NCI-H2227 treated with DMSO at 0.1 percent for 48 hours (cell line): ENCODE data around the gene CTIF.
"Not testable (repeated sequence)": the region's sequence is repeated elsewhere in the genome, so short reads cannot be mapped to it uniquely, and the experiment has no call there.

Experiments used
- DNase-seq: peaks from one replicate; lab custom pipeline; 2025; lab: John Stamatoyannopoulos, UW

The CTIF gene

DNA sequence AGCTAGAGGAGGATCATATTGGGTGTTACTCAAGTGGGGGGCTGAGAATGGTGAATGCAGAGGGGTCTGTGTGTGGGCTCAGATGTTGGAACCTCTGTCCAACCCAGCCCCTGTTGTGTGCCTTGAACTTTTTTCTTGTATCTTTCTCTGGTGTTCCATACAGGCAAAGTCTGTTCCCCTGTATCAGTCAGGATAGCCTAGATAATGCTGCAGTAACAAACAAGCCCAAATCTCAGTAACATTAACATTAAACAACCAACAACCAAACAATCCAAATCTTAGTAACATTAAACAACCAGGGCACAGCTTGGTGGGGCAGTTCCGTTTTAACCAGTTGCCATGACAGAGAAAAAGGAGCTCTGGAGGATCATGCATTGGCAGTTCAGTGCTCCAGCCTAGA lies 103.7 kb downstream of the CTIF start:
- no peak for DNase-seq

DNA sequence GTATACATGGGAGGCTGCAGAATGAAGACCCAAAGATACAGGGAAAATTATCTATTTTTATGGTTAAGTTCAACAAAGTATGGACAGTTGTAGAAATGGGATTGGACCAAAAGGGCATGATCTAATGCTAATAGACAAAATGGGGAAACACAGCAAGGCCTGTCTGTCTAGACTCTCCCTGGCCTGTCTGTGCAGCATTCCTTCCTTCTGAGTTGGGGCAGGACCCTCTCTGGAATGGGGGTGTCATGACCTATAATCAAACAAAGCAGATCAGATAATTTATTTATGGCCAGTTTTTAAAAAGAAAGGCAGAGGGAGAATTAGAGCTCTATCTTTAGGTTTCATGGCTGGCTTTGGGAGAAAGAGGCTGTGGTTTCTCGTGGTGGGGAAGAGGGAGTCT lies 104.4 kb downstream of the CTIF start:
- no peak for DNase-seq

DNA sequence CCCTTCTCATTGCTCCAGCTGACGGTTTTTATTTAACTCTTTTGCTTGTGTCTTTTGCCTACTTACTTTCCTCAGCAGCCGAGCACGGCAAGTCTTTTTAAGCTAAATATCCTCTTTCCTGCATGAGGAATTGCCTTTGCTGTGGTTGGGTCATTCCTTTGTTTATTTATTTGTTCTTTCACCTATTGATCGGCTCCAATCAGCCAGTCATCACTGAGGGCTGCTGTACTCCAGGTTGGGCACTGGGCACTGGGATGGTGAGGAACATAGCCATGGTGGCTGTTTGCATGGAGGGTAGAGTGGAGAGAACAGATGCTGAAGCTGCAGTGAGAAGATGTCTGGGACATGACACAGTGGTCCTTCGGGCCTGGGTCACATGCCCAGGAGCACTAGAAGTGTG lies 105.2 kb downstream of the CTIF start:
- DNase-seq, result no peak

DNA sequence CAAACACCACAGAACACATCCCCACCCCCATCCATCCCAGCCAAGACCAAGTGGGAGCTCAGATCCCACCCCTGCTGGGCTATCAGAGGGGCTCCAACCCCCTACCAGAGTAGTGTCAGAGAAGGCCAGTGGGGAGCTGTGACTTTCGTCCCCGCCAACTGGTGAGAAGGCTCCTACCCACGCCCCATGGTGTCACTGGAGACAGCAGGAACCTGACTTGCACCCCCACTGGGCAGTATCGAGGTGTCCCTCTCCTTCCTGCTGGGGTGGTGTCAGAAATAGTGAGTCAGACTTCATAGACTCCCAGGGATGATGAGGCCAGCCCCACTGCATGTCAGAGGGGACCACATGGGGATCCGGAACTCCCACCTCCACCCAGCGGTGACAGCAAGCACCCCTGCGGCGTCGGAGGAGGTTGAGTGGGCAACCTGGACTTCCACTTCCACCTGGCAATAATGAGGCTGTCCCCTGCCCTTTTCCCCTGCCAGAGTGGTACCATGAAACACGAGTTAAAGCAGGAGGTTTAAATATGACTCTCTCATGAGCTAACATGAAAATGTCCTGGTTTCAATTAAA lies 106.7 kb downstream of the CTIF start:
- DNase-seq, result no peak

DNA sequence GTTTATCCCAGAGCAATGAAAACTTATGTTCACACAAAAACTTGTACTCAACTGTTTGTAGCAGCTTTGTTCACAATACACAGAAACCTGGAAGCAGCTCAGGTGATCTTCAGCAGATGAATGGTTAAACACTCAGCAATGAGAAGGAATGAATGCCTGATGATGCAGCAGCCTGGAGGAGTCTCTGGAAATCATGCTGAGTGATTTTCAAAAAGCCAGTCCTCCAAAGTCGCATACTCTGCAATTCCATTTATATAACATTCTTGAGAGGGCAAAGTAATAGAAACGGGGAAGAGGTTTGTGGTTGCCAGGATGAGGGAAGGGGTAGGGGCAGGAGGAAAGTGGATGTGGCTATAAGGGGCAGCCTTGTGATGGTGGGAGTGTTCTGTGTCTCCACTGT lies 108.1 kb downstream of the CTIF start:
- peak; percentile 29 for DNase-seq

DNA sequence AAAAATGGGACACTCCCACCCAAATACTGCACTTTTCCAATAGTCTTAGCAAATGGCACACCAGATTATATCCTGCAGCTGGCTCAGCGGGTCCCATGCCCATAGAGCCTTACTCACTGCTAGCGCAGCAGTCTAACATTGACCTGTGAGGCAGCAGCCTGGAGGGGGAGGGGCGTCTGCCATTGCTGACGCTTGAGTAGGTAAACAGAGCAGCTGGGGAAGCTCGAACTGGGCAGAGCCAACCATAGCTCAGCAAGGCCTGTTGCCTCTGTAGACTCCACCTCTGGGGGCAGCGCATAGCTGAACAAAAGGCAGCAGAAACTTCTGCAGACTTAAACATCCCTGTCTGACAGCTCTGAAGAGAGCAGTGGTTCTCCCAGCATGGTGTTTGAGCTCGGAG lies 110.4 kb downstream of the CTIF start:
- DNase-seq, result peak; percentile 22

DNA sequence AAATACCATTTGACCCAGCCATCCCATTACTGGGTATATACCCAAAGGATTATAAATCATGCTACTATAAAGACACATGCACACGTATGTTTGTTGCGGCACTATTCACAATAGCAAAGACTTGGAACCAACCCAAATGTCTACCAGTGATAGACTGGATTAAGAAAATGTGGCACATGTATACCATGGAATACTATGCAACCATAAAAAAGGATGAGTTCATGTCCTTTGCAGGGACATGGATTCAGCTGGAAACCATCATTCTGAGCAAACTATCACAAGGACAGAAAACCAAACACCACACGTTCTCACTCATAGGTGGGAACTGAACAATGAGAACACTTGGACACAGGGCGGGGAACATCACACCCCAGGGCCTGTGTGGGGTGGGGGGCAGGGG lies 115.8 kb downstream of the CTIF start:
- not testable (repeated sequence) for DNase-seq

DNA sequence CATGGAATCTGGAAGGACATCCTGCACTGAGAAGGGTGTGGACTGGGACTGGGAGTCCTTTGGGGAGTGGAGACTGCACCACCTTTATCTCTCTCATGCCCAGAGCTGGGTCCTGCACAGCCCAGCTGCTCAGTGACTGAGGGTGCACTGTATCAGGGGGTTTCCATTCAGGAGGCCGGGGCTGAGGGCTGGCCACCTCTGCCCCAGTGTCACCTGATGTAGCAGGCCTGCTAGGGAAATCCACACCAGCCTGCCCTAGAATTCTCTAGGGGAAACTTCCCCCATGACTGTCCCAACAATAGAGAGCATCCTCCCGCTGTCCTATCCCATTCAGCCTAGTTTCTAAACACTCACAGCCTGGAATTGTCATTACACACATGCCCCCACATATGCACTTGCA lies 116.7 kb downstream of the CTIF start:
- no peak for DNase-seq

DNA sequence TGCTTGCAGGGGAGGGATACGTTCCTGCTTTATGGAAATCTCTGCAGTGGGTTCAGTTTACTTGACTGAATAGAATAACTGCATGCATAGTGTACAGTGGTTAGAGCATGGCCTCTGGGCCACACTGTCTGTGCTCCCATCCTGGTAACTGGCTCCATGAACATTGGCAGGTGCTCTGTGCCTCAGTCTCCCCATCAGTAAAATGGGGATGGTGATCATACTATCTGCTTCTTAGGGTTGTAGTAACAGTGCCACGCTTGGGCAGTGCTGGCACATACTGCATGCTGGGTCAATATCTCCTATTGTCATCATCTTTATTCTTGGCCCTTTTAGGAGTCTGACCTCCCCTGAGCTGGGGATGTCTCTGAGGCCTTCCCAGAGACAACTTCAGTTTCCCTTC lies 117.3 kb downstream of the CTIF start:
- no peak for DNase-seq

DNA sequence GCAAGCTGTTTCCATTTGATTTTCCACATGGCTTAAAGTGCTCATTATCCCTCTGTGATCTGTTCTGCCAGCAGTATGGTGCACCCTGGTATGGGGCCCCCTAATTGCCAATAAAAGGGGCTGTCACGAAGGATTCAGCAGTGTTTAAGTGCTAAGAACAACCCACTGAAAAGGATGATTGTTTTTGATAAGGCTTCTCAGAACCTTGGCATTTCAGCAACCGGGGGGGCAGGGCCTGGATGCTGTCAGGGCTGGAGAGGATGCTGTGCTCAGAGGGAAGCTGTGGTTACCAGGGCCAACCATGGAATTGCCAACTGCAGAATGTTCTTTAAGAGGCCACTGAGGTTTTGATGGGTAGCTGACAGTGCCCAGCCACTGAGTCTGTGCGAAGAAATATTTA lies 117.8 kb downstream of the CTIF start:
- DNase-seq, result peak; percentile 96

DNA sequence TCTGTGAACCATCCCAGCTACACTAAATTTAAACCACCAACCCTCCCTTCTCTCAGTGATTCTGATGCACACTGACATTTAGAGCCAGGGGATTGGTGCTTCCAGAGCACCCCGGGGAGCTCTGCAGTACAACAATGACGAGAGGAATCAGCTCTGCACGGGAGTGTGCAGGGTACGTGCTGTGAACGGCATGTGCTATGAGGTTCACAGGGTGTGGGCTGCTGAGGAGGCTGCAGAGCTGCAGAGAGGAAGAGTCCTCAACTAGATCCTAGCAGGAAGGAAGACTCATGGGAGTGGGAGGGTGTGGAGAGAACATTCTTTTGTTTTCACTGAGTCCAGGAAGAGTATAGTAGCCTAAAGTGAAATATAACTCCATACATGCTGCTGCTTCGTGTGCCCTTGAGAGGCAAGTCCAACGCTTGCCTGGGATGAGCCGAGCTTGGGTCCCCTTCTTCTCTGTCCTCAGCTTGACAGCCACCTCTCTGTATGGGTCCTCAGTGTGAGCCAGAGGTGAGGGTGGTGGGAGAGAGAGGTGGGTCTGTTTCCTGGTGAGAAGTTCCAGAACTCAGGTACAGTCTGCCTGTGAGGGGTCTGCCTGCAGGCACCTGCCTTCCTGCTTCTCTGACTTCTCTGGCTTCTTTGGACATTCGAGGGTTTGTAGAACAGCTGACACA lies 118.8 kb downstream of the CTIF start:
- peak; percentile 35 for DNase-seq

DNA sequence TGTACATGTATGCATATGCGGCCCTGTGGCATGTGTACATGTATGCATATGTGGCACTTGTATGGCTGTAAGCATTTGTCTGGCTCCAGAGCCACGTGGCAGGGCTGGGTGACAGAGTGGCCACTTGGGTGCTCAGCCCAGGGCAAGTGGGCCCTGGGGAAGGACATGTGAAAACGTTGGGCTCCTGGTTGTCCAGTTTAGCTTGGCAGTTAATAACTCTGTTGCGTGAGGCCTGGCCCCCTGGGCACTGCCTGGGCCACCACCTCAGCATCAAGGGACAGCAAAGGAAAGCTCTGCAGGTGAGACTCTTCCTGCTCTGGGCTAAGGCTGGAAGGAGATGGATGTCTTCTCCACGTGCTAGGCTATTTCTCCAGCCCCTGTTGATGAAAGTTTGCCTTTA lies 119.9 kb downstream of the CTIF start:
- no peak for DNase-seq

DNA sequence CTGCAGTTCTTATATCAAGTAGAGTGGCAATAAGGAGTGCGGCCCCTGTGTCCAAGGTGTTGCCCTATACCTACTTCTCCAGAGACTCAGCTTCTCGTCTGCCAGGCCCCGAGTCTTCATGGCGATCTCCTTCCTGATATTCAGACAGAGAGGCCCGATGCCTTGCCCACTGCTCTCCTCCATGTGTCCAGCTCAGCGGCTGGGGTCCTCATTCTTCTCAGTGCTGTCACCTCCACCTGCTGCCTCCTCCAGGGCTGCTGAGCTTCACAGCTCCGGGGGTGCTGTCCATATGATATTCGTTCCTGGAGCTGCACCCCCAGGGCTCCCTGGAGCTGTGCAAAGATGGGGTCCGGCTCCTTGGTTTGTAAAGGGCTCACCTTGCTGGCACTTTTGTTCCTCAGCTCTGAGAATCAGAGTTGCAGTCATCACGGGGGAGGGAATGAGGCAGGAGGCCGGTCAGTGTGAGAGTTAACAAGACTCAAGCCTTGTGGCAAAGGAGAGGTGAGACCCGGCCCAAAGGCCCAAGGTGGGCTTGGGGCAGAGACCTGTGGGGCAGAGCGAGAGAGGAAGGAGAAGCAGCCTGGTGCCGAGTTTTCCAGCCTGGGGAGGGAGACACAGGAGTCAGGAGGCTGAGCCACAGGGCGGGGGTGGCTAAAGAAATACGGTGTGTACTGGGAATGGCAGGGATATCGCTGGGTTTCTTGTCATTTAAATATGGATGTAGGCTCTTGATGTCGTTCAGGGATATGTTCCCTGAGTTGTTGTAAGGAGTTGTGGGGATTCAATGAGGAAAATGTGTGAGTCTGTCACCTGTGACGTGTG lies 120.6 kb downstream of the CTIF start:
- no peak for DNase-seq

DNA sequence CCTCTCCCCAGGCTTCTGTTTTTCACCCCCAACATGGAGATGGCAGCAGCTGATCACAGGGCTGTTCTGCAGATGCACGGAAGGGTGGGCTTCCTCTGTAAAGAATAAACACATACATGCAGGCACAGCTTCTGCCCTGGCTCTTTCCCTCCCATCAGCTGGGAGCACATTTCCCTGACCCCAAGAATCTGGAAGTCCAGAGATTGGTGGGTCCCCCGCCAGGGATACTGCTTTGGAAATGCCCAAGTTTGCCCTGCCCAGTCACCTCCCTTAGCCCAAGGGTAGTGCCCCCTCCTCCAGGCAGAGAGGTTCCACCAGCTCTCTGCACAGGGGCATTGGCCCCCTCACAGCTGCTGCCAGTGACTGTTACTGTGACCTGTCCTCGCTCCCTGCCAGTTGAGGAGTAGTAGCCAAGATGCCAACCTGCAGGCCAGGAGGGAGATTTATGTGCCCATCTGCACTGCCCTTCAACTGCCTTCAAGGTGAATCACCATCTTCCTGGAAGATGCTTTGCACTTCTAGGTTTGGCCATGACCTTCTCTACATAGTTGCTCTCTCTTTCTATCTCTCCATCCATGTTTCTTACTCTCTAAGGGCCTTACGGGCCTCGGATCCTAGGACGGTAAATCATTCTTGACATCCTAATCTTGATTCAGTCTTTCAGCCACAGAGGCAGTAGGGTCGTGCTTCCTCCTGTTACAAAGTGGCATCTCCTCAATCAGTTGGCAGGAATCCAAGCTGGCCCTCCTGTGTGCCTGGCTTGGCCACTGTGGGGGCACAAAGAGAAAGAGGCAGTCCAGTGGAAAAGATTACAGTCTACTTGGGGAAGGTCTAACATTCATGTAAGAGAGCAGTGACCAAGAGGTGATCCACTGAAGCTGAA lies 121.8 kb downstream of the CTIF start:
- peak; percentile 85 for DNase-seq

DNA sequence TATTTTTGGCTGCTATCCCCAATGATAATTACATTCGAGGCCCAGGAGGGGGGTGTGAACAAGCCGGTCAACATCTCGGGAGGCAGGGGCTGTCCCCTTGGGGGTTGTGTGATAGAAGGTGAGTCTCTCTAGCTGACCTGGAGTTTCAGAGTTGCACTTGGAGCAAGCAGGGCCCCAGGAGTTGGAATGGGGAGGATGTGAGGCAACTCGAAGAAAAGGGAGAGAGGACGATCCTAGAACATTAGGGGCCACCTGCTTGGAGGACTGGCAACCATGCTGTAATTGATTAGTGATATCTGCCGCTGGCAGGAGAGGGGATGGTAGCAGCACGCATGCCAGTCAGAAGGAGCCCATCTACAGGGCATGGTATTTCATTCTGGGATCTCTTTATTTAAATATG lies 122.6 kb downstream of the CTIF start:
- no peak for DNase-seq

DNA sequence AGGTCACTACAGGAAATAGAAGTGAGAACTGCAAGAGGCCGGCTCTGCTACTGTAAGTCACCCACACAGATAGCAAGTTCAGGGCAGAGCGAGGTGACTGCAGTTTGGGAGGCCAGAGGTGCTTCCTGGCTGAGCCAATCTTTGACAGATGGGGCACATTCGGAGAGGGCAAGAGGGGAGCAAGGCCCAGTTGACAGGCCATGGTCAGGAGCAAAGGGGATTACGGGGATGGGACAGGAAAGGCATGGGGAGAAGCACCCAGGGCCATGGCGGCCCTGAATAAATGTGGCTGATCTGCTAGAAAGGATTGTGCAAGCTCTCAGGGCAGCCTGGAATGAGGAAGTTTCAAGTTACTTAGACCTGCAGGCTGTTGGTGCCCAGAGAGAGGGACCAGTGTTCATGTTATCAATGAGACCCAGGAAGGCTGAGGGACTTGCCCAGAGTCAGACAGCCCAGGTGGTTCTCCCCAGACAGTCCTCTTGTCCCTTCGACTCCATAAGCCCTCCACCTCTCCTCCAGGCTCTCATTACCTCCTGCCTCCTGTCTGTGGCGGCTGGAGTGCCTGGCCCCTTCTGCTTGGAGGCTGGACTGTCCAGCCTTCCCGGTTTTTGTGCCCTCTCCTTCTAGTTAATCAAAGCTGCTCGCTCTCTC lies 123.3 kb downstream of the CTIF start:
- DNase-seq, result no peak

DNA sequence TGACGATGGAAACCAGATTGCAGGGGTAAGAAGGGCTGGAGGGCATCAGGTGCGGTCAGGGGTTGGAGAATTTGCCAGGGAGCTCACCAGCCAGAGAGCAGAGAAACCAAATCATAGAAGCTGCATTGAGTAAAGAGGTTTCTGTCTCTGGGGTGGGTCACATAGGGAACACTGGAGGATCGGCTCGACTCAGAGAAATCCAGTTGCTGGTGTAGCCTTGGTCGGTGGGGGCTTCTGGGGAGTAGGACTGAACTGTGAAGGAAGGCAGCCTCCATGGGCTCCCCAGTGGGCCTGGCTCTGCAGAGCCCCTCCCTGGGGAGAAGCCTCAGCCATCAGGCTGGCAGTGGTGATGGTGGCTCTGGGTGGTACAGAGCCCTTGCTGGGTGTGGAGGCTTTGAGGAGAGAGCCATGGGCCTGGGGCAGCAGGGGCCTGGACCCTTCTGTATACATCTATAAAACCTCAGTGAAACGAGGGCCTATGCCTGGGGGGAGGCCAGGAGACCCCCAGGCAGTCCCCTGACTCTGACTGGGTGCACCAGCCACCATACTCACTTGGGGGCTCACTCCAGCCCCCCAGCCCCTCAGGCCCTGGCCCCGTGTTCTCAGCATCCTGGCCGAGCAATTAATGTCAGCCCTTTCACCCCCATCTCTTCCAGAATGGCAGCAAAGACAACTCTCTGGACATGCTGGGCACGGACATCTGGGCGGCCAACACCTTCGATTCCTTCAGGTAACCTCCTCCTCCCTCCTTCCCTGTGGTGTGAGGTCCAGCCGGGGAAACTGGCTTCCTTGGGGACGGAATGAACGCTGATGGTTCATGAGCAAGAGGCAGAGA lies 124.5 kb downstream of the CTIF start:
- no peak for DNase-seq

DNA sequence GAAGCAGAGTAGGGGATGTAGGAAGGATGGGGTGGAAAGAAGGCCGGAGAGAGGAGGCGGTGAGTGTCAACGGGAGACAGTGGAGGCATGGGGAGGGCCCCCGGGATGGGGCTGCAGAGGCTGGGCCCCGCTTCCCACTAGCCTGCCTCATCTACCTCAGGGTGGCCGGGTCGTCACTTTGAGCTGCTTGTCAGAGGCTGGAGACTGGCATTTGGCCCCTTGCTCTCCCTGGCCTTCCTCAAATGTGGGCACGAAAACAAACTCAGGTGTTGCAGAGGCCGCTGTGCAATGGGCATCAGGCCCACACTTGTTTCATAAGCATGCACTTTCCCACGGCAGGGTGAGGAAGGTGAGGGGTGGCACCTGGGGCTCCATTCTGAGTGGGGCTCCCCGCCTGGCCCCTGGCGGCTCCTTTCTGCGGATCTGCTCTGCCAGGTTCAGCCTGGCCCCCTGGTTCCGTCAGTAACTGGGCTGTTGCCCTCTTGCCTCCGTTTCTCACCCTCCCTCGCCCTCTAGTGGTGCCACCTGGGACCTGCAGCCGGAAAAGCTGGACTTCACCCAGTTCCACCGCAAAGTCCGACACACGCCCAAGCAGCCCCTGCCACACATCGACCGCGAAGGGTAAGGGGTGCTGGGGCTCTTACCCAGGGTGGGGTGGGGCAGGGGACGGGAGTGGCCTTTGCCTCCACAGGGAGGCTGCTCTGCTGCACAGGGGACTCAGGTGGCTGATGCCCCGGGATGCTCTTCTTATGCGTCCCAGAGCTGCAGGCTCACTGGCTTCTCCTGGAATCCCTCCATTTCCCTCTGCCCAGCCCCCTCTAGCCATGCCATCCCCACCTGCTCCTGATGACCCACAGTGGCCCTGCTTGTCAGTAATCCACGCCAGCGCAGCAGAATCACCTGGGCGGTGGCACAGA lies 125.4 kb downstream of the CTIF start:
- no peak for DNase-seq

DNA sequence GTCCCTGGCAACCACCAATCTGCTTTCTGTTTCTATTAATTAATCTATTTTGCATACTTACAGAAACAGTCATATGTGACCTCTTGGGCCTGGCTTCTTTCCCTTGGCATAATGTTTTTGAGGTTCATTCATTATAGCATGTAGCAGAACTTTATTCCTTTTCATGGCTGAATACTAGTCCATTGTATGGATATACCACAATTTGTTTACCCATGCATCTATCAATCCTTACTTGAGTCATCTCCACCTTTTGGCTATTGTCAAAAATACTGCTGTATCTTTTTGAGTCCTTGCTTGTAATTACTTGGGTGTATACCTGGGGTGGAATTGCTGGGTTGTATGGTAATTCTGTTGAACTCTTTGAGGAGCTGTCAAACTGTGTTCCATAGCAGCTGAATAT lies 126.8 kb downstream of the CTIF start:
- DNase-seq, result no peak

DNA sequence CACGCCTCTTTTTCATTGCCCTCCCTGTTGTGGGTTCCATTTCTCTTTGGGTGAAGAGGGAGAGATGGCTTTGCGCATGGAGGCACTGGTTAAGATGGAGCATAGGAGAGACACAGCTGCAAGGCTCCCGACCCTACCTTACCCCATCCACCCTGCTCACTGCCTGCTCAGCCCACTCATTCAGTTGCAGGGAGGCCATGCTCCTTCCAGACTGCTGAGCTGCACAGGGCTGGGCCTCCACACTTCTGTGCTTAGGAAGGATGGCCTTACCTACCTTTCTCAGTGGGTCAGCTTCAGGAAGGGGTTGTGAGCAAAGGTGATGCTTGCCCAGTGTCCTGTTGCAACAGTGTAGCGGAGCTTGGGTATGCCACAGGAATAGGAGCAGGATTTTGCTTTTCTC lies 127.8 kb downstream of the CTIF start:
- no peak for DNase-seq
